ENCODE measurements around the gene NKX1-2. TPM values are rescaled to one million over a fixed set of nuclear protein-coding genes. Genes with fewer than 3 reads are reported as not detected.

Gene NKX1-2
- total RNA-seq (2014; rRNA removed; shearing (Covaris generic)): 0.08 and 0.11 TPM in 2 replicates

GRCh38 chr10:124450012-124450782 is at the start of gene NKX1-2:
TSS of gene NKX1-2 (minus strand) at chr10:124450035. CDS start at chr10:124449943, 92 bp downstream.

GRCh38 chr10:124461642-124462347 is 12.0 kb upstream of the NKX1-2 start, which contains the start of gene LHPP:
TSS of gene LHPP (plus strand) at chr10:124461823. CDS start at chr10:124461863, 40 bp downstream.

GRCh38 chr10:124418726-124419501 is 30.9 kb downstream of the NKX1-2 start, which contains the start of gene OAT:
TSS of gene OAT (minus strand) at chr10:124418923. CDS start at chr10:124412171, 6,752 bp downstream.

Other genes starting within 250 kb of the NKX1-2 start
- gene OAT, start 31.1 kb downstream of the NKX1-2 start, total RNA-seq (2014; rRNA removed; shearing (Covaris generic)): 89.8 and 92.9 TPM in 2 replicates
- 4.7 and 11.1 TPM in 2 replicates for gene LHPP, start 11.8 kb upstream of the NKX1-2 start, total RNA-seq (2014; rRNA removed; shearing (Covaris generic))

Measured in A375 (cell line).